Keratinocyte (primary cell): ENCODE data around the gene BSDC1. TPM values are rescaled to one million over a fixed set of nuclear protein-coding genes. Genes with fewer than 3 reads are reported as not detected.

Experiments used
- DNase-seq: peaks from one replicate; pipeline ENCODE4 v3.0.0-alpha.2; 2011; ENCODE audit warnings: low read depth, missing footprints, low spot score
- FAIRE-seq: peaks from 2 replicates; lab custom pipeline; 2011; peaks lifted over from hg19 to GRCh38; lab: Jason Lieb, UNC
- H2AFZ ChIP-seq: 2 replicates; pipeline ENCODE4 v1.6.0; 2012; ENCODE audit warnings: low read length, control low read depth, inconsistent platforms; ENCODE audit not compliant: control insufficient read depth
- H3K27ac ChIP-seq: 2 replicates; pipeline ENCODE4 v1.5.1; 2011; ENCODE audit warnings: low read length; ENCODE audit not compliant: control insufficient read depth, insufficient read depth
- H3K27me3 ChIP-seq: 3 replicates; pipeline ENCODE4 v1.6.0; 2011; ENCODE audit warnings: low read length; ENCODE audit not compliant: control insufficient read depth, insufficient read depth; ENCODE audit errors: extremely low read depth
- H3K36me3 ChIP-seq, 2 experiments: 2 replicates in 1 of 2; 3 replicates in 1 of 2; pipeline ENCODE4 v1.5.1; 2011; ENCODE audit warnings: low read length in 2 of 2, mild to moderate bottlenecking in 1 of 2; ENCODE audit not compliant: control insufficient read depth in 2 of 2, insufficient read depth in 2 of 2; ENCODE audit errors: extremely low read depth in 1 of 2
- H3K4me1 ChIP-seq: 3 replicates; pipeline ENCODE4 v1.5.1; 2011; ENCODE audit warnings: low read length; ENCODE audit not compliant: control insufficient read depth, insufficient read depth; ENCODE audit errors: extremely low read depth
- H3K4me2 ChIP-seq: 3 replicates; pipeline ENCODE4 v1.6.0; 2011; ENCODE audit warnings: low read depth, low read length; ENCODE audit not compliant: control insufficient read depth, insufficient read depth; ENCODE audit errors: extremely low read depth
- H3K4me3 ChIP-seq, 3 experiments: fragments of 200-600 bp in 1 of 3; sonication (generic) in 1 of 3; 2 replicates in 2 of 3; 3 replicates in 1 of 3; pipeline ENCODE4 v1.5.1; 2011 to 2016; ENCODE audit warnings: low read length in 3 of 3, mild to moderate bottlenecking in 3 of 3, control low read depth in 2 of 3, inconsistent platforms in 1 of 3, low read depth in 1 of 3, mixed read lengths in 1 of 3, mixed run types in 1 of 3, moderate library complexity in 1 of 3; ENCODE audit not compliant: control insufficient read depth in 2 of 3, insufficient read depth in 2 of 3; ENCODE audit errors: extremely low read depth in 1 of 3
- H3K79me2 ChIP-seq: 2 replicates; pipeline ENCODE4 v1.6.0; 2012; ENCODE audit warnings: low read length; ENCODE audit not compliant: control insufficient read depth, insufficient read depth
- H3K9ac ChIP-seq: 3 replicates; pipeline ENCODE4 v1.6.0; 2011; ENCODE audit warnings: low read length; ENCODE audit not compliant: control insufficient read depth, insufficient read depth; ENCODE audit errors: extremely low read depth
- H3K9me1 ChIP-seq: 3 replicates; pipeline ENCODE4 v1.6.0; 2011; ENCODE audit warnings: low read length; ENCODE audit not compliant: control insufficient read depth, insufficient read depth; ENCODE audit errors: extremely low read depth
- H3K9me3 ChIP-seq: 2 replicates; pipeline ENCODE4 v1.5.1; 2012; ENCODE audit warnings: low read depth, low read length; ENCODE audit not compliant: control insufficient read depth
- H4K20me1 ChIP-seq: 3 replicates; pipeline ENCODE4 v1.6.0; 2011; ENCODE audit warnings: low read length; ENCODE audit not compliant: control insufficient read depth, insufficient read depth; ENCODE audit errors: extremely low read depth
- EZH2 ChIP-seq: IDR thresholded peaks from one replicate; pipeline ENCODE4 v1.6.1; 2012; ENCODE audit warnings: inconsistent platforms, mild to moderate bottlenecking, low read length, moderate library complexity
- dilution Hi-C: fragments of 300-500 bp; cut with MboI; formaldehyde crosslinking; loops from one replicate; pipeline ENCODE4 v1.7.0; 2020; ENCODE audit warnings: low sequenced_read_pairs; ENCODE audit not compliant: extremely low pct_ligation_motif_present
- polyA plus RNA-seq, 5 experiments: library from polyadenylated mRNA; depleted of rRNA in 3 of 5; stranded (reverse) in 3 of 5; stranded (forward) in 1 of 5; unstranded in 1 of 5; fragments of >200 nt; gene quantifications; 1 replicate in 1 of 5; 2 replicates in 3 of 5; 3 replicates in 1 of 5; pipeline versions ENCODE4 v1.2.1 to v1.2.3, GENCODE V29; 2011 to 2012; ENCODE audit warnings: missing spikeins in 2 of 5, low read depth in 1 of 5, low replicate concordance in 1 of 5
- TF ChIP-seq, protein P1 (sequence below), 3 experiments: IDR thresholded peaks in 1 of 3; conservative IDR thresholded peaks in 1 of 3; optimal IDR thresholded peaks in 1 of 3; 2 replicates in 2 of 3; 3 replicates in 1 of 3; pipeline versions ENCODE3 to v1.5.1; 2011; ENCODE audit warnings: low read length in 3 of 3, mild to moderate bottlenecking in 3 of 3, moderate library complexity in 2 of 3, control low read depth in 1 of 3, inconsistent platforms in 1 of 3; ENCODE audit not compliant: insufficient read depth in 2 of 3; ENCODE audit errors: extremely low read depth in 1 of 3

The BSDC1 gene
- polyA plus RNA-seq, 1 donor (not counting 4 experiments of a cell fraction or from before 2014, with no cell fraction given), result 38.1 TPM

DNA sequence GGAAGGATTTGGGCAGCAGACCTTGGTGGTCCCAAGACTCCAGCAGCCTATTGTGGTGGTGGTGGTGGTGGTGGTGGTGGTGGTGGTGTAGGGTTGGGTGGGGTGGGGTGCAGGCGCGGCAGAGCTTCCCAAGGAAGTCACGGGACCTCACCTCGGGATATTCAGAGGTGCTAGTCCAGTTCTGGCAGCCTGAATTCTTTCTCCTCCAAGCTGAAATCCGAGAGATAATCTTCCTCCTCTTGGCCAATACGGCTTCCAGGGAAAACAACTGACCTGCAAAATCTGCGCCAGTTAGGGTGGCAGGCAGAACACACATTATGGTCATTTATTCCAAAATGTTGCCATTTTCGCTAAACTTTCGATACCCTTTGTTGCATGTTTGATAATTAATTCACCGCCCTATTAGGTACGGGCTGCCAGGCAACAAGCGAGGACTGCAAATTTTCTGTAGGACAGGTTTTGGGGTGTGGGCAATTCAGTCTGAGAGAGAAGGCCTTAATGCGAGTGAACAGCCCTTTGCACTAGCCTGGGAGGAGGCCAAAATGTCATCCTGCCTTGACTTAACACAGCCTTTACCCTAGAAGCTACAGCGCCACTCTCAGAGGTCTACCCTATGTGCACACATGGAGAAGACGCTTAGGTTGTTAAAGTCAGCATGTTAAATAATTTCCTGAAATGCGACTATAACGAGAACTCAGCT is 33.2 kb upstream of the BSDC1 start:
- H2AFZ ChIP-seq, result peak overlapping the region; percentile 33
- H3K27me3 ChIP-seq, result peaks cover 32% of the 10 kb centered on the region
- H3K9me3 ChIP-seq, result no peaks in the 10 kb centered on the region
- no peak for DNase-seq
- H3K4me2 ChIP-seq, result peak overlapping the region; percentile 64
- no peaks in the 10 kb centered on the region for H3K79me2 ChIP-seq
- peak overlapping the region in 1 of 3 experiments; percentile 26 for H3K4me3 ChIP-seq
- no peak for TF ChIP-seq EZH2
- TF ChIP-seq, protein P1, sequence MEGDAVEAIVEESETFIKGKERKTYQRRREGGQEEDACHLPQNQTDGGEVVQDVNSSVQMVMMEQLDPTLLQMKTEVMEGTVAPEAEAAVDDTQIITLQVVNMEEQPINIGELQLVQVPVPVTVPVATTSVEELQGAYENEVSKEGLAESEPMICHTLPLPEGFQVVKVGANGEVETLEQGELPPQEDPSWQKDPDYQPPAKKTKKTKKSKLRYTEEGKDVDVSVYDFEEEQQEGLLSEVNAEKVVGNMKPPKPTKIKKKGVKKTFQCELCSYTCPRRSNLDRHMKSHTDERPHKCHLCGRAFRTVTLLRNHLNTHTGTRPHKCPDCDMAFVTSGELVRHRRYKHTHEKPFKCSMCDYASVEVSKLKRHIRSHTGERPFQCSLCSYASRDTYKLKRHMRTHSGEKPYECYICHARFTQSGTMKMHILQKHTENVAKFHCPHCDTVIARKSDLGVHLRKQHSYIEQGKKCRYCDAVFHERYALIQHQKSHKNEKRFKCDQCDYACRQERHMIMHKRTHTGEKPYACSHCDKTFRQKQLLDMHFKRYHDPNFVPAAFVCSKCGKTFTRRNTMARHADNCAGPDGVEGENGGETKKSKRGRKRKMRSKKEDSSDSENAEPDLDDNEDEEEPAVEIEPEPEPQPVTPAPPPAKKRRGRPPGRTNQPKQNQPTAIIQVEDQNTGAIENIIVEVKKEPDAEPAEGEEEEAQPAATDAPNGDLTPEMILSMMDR (optimal IDR thresholded peaks at IDR 0.05 in 1 of 3, IDR thresholded peaks at IDR 0.05 in 1 of 3, conservative IDR thresholded peaks at IDR 0.05 in 1 of 3; ENCODE audit: extremely low read depth in 1 of 3, insufficient read depth in 2 of 3, low read length in 3 of 3), result no peak
- dilution Hi-C loops, result no loop called here
- no peaks in the 10 kb centered on the region for H3K36me3 ChIP-seq
- FAIRE-seq, result no peak
- no peak overlapping the region for H3K27ac ChIP-seq
- H3K4me1 ChIP-seq, result peaks cover 11% of the 10 kb centered on the region
- no peak overlapping the region for H3K9ac ChIP-seq
- no peaks in the 10 kb centered on the region for H4K20me1 ChIP-seq
- no peaks in the 10 kb centered on the region for H3K9me1 ChIP-seq

DNA sequence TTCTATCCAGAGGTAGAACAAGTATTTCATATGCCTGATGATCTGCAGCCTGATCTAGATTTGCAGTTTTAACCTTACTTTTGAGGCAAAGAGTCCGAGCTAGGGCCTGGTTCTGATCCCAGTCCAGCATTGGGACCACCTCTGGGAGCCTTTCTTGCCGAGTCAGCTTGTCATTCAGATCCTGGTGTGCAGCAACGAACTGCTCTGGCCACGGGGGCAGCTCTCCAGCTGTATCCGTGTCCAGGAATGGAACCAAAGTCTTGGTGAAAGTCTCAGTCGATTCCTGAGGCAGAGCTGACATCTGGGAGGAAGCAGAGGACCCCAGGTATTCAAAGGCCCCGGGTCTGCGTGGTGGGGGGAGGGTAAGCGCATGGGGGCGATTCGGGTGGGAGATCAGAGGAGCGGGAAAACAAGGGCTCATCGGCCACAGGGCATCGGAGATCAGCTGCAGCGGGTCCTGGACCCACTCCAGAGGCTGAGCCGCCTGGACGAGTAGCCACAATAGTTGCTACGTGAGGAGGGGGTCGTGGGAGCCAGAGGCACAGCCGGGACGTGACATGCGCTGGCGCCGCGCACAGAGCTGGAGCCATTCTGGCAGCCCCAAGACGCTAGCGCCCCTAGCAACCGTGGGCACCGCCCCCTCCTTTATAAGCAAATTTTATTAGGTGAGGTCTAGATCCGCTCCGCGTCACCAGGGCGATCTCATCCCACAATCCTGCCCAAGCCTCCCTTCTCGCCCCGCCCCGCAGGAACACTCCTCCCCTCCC is 32.4 kb upstream of the BSDC1 start:
- Histone ChIP-seq H3K9me3 (no peaks in the 10 kb centered on the region), H3K36me3 (no peaks in the 10 kb centered on the region), H3K9ac (peak overlapping the region; percentile 9), H3K27me3 (peaks cover 32% of the 10 kb centered on the region), H3K9me1 (no peaks in the 10 kb centered on the region), H2AFZ (peak overlapping the region; percentile 15), H3K79me2 (no peaks in the 10 kb centered on the region), H4K20me1 (no peaks in the 10 kb centered on the region), H3K4me2 (peak overlapping the region; percentile 85), H3K4me1 (peaks cover 11% of the 10 kb centered on the region), H3K27ac (no peak overlapping the region), H3K4me3 (peak overlapping the region; percentile 22 to 46 (median 26))
- dilution Hi-C loops, result no loop called here
- peak; percentile 5 for TF ChIP-seq EZH2
- TF ChIP-seq, protein P1 (optimal IDR thresholded peaks at IDR 0.05 in 1 of 3, IDR thresholded peaks at IDR 0.05 in 1 of 3, conservative IDR thresholded peaks at IDR 0.05 in 1 of 3; ENCODE audit: extremely low read depth in 1 of 3, insufficient read depth in 2 of 3, low read length in 3 of 3), result no peak
- FAIRE-seq (no peak), DNase-seq (no peak)
